NCI-H187 treated with DMSO at 0.1 percent for 48 hours (cell line): ENCODE results near the gene HTATSF1.

ENCODE experiments used
- DNase-seq: peaks from one replicate; lab custom pipeline; 2025; lab: John Stamatoyannopoulos, UW

The HTATSF1 gene, protein sequence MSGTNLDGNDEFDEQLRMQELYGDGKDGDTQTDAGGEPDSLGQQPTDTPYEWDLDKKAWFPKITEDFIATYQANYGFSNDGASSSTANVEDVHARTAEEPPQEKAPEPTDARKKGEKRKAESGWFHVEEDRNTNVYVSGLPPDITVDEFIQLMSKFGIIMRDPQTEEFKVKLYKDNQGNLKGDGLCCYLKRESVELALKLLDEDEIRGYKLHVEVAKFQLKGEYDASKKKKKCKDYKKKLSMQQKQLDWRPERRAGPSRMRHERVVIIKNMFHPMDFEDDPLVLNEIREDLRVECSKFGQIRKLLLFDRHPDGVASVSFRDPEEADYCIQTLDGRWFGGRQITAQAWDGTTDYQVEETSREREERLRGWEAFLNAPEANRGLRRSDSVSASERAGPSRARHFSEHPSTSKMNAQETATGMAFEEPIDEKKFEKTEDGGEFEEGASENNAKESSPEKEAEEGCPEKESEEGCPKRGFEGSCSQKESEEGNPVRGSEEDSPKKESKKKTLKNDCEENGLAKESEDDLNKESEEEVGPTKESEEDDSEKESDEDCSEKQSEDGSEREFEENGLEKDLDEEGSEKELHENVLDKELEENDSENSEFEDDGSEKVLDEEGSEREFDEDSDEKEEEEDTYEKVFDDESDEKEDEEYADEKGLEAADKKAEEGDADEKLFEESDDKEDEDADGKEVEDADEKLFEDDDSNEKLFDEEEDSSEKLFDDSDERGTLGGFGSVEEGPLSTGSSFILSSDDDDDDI

DNA sequence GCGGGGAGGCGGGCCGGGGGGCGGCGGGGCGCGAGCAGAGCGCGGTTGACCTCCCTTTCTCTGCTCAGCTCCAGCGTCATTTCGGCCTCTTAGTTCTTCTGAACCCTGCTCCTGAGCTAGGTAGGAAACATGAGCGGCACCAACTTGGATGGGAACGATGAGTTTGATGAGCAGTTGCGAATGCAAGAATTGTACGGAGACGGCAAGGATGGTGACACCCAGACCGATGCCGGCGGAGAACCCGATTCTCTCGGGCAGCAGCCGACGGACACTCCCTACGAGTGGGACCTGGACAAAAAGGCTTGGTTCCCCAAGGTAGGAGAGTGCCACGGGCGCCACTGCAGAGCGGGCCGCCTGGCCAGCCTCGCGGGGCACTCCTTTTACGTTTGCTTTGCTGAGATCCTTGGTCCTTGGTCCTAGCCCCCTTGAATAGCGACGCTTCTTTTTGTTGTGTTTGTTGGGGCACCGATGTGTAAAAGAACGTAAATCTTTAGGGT, at the start of gene HTATSF1:
HTATSF1 (plus strand) TSS at position 37 of the 497 bp plus-strand sequence; CDS start at position 130, 93 bp downstream.
- DNase-seq, result no peak

DNA sequence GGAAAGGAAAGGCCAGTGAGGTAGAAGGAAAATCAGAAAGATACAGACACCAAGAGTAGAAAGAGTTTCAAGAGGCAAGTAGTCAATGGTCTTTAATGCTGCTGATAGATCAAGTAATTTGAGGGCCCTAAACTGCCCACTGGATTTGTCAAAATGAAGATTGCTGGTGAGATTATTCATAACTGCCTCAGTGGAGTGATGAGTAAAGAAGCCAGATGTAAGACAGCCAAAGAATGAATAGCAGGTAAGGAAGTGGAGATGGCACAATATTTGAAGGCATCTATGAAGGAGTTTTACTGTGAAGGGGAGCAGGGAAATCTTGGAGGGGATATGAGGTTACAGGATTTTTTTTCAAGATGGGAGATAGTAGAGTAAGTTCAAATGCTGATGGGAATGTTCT, 49.4 kb upstream of the HTATSF1 start:
- no peak for DNase-seq

DNA sequence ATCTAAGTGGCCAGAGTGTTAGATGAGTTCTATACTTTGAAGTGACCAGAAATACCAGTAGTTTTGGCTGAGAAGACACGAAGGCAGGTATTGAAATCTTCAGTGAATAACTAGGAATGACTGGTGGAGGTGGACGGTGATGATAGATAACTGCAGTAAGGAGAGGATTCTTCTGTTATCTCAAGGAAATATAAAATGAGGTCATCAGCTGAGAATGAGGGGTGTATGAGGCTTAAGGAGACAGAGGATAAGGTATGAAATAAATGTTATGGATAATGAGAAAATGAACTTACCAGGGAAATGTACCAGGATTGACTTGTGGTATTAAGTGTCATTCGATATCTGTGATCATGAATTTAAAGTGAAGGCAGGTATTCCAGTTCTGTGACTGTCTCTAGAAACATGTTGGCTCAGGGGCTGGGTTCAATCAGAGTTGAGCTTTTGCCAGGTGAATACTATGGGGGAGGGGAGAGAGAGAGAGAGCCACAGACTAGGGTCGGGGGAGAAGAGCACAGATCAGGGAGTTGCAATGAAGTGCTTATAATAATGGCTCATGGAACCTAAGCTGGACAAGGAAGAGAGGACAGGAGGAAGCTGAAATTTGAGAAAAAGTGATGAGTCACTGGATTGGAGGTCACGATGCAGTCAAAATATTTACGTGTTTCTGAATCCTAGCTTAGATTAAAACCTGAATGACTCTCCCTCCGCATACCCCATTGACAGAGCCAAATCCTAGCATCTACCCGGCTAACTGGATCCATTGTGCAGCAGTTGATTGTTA, 47.2 kb upstream of the HTATSF1 start:
- DNase-seq, result no peak

DNA sequence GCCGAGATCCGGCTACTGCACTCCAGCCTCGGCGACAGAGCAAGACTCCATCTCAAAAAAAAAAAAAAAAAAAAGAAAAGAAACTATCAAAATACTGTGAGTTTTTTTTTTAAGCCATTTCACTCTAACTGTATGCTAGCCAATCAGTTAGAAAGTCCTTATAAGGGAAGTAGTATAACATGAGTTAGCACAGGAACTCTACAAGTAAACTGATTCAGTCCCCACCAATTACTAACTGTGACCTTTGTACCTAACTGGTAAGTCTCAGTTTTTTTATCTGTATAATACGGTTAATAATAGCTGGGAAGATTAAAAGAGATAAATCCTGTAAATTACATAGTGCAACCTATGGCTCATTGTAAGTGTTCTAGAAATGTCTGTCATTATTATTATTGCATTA, 44.8 kb upstream of the HTATSF1 start:
- DNase-seq, result no peak

DNA sequence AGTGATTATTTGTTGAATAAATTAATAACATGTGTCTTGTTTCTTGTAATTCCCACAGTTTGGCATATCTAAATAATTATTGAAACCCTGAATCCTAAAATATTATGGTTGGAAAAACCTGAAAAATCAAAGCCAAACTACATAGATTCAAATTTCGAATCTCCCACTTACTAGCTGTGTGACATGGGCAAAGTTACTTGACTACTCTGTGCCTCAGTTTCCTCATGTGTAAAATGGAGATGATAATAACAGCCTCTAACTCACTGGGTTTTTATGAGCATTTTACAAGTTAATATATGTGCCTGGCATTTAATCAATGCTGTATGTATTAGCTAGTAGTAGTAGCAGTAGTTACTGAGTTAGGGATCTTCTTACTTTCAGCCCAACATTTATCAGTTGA, 44.3 kb upstream of the HTATSF1 start:
- no peak for DNase-seq

DNA sequence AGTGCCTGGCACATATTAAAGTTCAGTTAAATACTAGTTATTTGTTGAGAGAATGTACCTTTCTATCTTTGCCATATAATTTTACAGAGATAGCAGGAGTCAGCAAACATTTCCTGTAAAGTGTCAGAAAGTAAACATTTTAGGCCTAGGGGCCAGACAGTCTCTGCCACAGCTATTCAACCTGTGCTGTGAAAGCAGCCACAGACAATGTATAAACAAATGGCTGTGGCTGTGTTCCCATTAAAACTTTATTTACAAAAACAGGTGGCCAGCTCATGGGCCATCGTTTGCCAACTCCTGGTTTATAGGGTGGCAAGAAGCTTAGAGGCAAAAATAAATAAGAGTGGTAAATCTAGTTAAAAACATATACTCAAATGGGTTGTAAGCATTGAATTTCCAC, 43.6 kb upstream of the HTATSF1 start:
- no peak for DNase-seq

DNA sequence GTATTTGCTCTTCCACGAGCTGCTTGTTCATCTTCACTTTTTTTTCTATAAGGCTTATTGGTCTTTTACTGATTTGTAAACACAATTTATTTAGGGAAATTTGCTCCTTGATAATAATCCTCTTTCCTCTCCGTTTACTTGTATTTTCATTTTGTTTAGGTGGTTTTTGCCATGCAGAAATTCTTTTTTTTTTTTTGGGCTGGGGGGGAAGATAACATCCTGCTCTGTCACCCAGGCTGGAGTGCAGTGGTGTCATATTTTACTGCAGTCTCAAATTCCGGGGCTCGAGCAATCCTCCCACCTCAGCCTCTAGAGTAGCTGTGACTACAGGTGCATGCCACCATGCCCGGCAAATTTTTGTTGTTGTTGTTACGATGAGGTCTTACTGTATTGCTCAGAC, 41.3 kb upstream of the HTATSF1 start:
- no peak for DNase-seq

DNA sequence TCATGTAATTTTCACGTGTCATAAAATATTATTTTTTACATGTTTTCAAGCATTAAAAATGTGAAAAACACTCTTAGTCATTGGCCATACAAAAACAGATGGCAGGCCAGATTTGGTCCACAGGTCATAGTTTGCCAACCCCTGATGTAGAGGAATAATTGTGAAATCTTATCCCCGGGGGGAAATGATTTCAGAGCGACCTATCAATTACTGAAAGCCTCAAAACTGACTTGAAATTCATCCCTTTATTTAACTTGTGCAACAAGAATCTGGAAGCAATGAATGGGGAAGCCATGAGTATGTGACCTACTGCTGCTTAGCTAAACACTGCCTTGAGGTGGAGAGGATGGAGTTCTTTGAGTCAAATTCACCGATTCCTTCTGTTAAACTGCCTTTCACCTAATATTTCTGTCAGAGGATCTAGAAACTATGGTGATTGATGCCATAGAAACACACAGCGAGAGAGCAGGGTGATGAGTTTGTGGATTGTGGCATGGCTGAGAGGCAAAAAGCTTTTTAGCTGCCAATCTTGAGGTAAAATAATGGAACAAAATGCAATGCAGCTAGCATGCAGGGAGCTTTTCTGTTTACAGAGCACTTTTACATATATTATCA, 40.0 kb upstream of the HTATSF1 start:
- no peak for DNase-seq

DNA sequence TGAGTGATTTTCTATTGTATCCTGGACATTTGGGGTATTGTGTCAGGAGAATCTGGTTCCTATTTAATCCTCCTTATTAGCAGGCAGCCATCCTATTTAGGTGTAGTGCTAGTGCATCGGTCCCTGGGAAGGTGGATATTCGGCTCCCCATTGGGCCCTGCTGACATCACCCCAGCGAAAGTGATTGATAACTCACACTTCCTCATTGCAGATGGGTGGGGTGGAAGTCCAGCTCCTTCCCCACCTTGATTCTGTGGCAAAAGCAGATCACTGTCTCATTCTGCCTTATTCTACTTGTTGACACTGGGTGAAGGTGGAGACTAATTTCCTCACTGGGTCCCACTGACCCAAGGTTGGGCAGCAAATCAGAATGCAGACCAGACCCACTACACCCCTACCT, 32.8 kb upstream of the HTATSF1 start:
- DNase-seq, result no peak

DNA sequence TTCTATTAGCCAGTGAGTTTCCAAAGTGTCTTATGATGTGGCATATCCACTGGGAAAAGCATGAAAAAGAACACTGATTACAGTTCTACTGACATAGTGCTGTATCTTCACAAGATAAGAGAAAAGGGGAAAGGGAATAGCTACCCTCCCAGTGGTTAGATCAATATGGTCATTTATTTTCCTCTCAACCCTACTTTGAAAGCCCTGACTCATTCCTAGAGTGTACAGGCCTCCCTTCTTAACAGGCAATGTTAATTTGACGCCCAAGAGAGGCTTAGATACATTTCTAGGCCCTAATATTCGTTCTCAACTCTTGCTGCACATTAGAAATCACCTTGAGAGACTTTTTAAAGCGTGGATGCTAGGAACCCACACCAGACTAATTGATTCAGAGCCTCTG, 30.1 kb upstream of the HTATSF1 start:
- DNase-seq, result no peak

DNA sequence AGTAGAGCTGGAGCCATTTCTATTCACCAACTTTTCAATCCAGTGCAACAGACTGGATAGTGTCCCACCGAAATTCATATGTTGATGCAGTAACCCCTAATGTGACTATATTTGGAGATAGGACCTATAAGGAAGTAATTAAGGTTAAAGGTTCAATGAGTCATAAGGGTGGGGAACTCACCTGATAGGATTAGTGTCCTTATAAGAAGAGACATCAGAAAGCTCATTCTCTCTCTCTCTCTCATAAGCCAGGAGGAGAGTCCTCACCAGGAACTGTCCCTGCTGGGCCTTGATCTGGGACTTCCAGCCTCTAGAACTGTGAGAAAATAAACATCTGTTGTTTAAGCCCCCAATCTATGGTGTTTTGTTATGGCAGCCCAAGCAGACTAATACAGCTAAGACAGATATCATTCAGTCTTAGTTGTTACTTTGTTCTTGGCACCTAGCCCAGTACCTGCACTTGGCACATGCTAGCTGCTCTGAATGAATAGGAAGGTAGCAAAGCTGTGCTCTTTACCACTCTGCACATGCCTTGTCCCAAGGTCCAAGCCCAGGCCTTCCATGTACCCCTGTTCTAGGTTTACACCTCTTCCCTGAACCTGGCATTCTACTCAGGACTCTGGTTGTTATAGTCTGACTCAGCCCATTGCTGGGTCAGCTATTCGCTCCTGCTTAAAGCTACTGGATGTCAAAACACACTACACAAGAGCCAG, 28.8 kb upstream of the HTATSF1 start:
- no peak for DNase-seq

DNA sequence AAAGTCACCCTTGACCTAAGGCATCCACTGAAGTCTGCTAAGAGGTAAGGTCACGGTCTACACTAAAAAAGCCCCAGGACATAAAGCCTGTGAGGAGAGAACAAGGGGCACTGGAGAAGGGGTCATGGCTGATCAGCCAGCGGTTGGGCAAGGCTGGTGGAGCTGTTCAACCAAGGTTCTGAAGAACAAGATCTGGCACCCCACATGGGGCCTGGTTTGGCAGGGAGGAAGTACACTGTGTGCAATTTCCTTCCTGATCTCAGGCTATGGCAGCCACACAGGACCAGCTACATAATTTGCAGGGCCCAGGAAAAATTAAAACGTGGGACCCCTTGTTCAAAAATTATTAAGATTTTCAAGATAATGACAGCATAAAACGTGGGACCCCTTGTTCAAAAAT, 23.7 kb upstream of the HTATSF1 start:
- no peak for DNase-seq

DNA sequence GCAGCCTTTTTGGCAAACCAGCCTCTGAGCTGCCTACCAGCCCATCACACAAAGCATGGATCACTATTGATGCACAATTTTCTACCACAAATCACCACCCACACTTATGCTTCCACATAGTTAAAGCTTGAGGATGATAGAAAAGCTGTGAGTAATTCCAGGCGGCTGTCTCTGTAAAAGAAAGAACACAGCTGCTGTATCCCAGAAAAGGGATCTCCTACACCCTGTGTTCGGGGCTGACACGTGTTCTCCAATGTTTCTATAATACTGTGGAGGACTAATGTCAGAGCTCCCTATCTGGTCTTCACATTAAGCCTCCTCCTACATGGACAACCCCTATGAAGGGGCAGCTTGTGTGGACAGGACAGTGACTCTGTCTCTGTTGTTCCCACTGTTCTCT, 22.2 kb upstream of the HTATSF1 start:
- no peak for DNase-seq

DNA sequence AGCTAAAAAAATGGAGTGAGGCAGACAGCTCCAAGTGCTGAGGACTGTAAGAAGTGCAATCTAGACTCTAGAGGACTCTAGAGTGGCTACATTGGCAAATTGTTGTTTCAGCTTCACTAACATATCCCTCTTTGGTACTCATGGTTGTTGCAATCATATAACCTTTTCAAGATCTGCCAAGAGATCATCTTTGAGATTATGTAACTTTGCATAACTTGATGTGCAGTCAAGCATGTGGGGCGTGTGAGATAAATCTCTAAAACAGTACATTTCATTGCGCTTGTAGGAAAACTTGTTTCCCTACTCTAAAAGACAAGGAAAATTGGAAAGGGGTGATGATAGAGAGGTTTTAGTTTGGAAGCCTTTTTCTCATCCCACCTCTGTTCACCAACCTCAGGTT, 20.9 kb upstream of the HTATSF1 start:
- DNase-seq, result no peak

DNA sequence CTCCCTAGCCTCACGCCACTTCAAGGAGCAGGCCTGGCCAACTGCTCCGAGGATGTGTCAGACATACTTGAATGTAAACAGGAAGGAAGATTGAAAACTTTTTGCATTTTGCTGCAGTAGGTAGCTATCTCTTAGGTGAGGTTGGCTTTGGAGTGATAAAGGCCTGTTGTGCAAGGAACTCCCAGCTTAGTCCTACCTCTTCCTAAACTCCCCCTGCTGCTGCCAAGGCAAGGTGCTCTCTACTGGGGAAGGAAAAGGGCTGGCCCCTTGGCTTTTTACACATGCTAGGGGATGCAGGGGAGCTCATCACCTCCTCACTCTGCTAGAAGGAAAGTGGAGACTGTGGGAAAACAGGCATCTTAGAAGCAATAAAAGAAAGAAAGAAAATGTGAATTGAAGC, 20.4 kb upstream of the HTATSF1 start:
- DNase-seq, result no peak

DNA sequence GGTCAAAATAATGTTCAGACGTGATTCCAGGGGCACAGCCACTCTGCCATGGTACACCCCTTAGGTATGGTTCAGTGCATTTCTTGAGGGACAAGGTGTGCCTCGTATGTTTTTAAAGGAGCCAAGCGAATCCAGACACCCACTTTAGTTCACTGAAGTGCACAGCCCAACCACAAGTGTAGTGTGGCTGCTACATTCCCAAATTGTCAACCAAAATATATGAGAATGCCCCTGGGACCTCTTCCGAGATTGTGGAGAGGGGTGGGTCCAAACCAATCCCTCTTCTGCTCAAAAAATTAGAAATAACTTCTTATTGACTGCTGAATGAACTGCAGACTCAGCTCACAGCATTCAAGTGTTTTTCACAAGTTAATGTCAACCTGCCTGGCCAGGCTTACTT, 17.0 kb upstream of the HTATSF1 start:
- no peak for DNase-seq

DNA sequence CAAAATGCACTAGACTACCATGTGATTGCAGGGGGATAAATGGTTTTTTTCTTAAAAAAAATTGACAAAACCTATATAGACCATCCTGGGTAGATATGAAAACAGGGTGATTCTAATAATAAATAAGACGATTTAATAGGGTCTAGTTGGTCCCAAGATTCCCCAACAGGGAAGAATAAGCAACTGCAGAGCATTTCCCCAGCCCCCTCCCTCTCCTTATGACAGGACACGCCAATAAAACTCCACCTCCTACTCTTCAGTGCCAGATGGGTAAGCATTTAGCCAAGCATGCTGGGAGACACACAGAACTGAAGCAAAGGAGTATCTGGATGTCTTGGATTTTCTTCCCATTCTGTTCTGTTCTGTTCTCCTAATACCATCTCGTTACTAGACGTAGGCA, 9.7 kb upstream of the HTATSF1 start, which contains the start of gene BRS3:
BRS3 (plus strand) TSS at position 301 of the 400 bp plus-strand sequence. CDS start 168 bp downstream, outside the sequence.
- DNase-seq, result no peak

DNA sequence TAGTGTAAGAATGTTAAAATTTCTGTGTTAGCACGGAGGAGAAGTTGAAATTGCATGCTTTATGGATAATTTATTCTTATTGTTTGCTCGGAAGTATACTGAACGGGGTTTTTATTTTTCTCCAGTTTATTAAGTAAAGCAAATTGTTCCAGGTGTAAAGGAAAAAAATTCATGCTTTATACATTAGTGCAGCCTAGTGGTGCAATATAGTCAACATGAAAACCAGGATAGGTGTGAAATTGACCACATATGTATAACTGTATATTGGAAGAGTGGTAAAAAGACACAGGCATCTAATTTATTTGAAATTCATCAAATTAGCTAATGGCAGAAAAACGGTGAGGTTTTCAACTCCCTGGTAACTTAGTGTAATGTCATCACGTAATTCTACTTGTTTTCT, 8.7 kb upstream of the HTATSF1 start:
- no peak for DNase-seq

DNA sequence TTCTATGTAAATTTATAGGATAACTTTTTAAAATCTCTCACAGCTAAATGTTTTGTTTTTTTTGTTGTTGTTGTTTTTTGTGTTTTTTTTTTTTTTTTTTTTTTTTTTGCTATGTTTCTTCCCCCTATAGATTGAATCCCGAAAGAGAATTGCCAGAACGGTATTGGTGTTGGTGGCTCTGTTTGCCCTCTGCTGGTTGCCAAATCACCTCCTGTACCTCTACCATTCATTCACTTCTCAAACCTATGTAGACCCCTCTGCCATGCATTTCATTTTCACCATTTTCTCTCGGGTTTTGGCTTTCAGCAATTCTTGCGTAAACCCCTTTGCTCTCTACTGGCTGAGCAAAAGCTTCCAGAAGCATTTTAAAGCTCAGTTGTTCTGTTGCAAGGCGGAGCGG, 5.6 kb upstream of the HTATSF1 start:
- no peak for DNase-seq

DNA sequence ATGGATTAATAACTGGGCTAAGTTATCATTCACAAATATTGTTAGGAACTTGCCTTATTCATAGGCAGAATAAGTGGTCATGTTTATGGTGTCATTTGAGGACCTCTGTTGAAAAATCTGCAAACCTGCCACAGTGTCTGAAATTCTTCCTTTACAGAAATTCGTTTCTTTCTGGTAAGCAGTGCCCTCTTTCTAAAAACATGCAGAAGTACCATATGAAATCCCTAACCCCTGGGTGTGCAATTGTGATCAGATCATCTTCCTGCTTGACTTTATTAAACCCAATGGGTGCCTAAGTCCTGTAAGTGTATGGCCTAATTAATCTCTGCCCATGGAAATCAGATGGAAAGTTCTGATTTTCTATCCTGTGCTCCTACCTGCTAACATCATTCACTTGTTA, 4.4 kb upstream of the HTATSF1 start:
- no peak for DNase-seq

DNA sequence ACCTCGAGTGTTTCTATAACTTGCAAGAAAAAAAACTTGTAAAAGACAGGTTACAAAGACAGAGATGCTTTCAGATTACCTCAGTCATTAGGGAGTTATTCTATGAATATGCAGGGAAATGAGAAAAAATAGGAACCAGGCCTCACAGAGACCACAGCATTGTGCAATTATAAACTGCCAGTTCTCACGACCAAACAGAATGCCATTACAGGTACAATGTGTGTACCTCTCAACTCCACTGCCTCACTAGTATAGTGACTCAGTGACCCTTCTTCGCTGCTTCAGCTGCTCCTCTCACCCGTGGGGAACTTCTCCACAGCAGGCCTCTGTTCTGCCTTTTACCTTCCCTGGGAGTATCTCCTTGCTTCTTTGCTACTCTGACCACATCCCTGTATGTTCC, 2.3 kb upstream of the HTATSF1 start:
- DNase-seq, result no peak
